Tibial artery (tissue), 4 donors: Measurements from ENCODE around the gene WNT11.

Source experiments
- DNase-seq, 2 donors: peaks; one replicate each; pipeline ENCODE4 v3.0.0-alpha.2; 2019
- H3K27ac ChIP-seq, 2 donors: fragments of 200-600 bp; sonication (generic) in 1 of 2; 1 replicate in 1 of 2; 2 replicates in 1 of 2; pipeline ENCODE4 v1.5.1; 2018 to 2019; ENCODE audit warnings: mild to moderate bottlenecking in 1 of 2
- H3K27me3 ChIP-seq, 2 donors: fragments of 200-600 bp; sonication (generic) in 1 of 2; one replicate each; pipeline versions ENCODE4 v1.5.1 to v1.6.0; 2016 to 2019
- H3K36me3 ChIP-seq, 3 donors: fragments of 200-600 bp; sonication (generic) in 2 of 3; one replicate each; pipeline ENCODE4 v1.5.1; 2016 to 2019; ENCODE audit warnings: mild to moderate bottlenecking in 2 of 3
- H3K4me1 ChIP-seq, 4 donors: fragments of 200-600 bp; sonication (generic) in 2 of 4; 1 replicate in 3 of 4; 2 replicates in 1 of 4; pipeline ENCODE4 v1.5.1; 2016 to 2019
- H3K4me3 ChIP-seq, 2 donors: fragments of 200-600 bp; sonication (generic) in 1 of 2; 1 replicate in 1 of 2; 2 replicates in 1 of 2; pipeline ENCODE4 v1.5.1; 2018 to 2019; ENCODE audit warnings: mild to moderate bottlenecking in 2 of 2
- H3K9me3 ChIP-seq, 3 donors: fragments of 200-600 bp; sonication (generic) in 1 of 3; one replicate each; pipeline ENCODE4 v1.5.1; 2016 to 2019
- CTCF ChIP-seq, 2 experiments: fragments of 200-600 bp in 1 of 2; fragments of 450-650 bp in 1 of 2; IDR thresholded peaks; one replicate each; pipeline ENCODE4 v1.5.1; 2017 to 2019; ENCODE audit warnings: antibody characterized with exemption in 2 of 2, mild to moderate bottlenecking in 1 of 2, moderate library complexity in 1 of 2
- intact Hi-C: fragments of 100-400 bp; cut with DNase I; formaldehyde crosslinking; loops from one replicate; pipeline ENCODE4 v1.15.0; 2023; ENCODE audit warnings: low total_unique reads

Gene WNT11

GRCh38 chr11:76148941-76149613 is 57.2 kb downstream of the WNT11 start:
- no peak overlapping the region for H3K27ac ChIP-seq
- intact Hi-C loops = no loop called here
- no peak for TF ChIP-seq CTCF (IDR thresholded peaks at IDR 0.05)
- no peak for DNase-seq
- H3K36me3 ChIP-seq = no peaks in the 10 kb centered on the region
- peaks cover 0 to 14% (median 4%) of the 10 kb centered on the region in 4 donors for H3K4me1 ChIP-seq
- H3K4me3 ChIP-seq = no peak overlapping the region
- H3K9me3 ChIP-seq = no peaks in the 10 kb centered on the region
- no peaks in the 10 kb centered on the region for H3K27me3 ChIP-seq

- Histone ChIP-seq H3K4me3 (no peak overlapping the region), H3K27ac (no peak overlapping the region), H3K9me3 (no peaks in the 10 kb centered on the region), H3K27me3 (no peaks in the 10 kb centered on the region), H3K36me3 (peaks cover 0 to 2% (median 2%) of the 10 kb centered on the region in 3 donors), H3K4me1 (peaks cover 0 to 16% (median 4%) of the 10 kb centered on the region in 4 donors)
- TF ChIP-seq CTCF (IDR thresholded peaks at IDR 0.05) = no peak
- DNase-seq = peak in 1 of 2 donors; percentile 13
- intact Hi-C loops = no loop called here
These were observed 58.1 kb downstream of the WNT11 start for GRCh38 chr11:76148231-76148630.

- Histone ChIP-seq H3K36me3 (peaks cover 0 to 12% (median 11%) of the 10 kb centered on the region in 3 donors), H3K27ac (no peak overlapping the region), H3K9me3 (no peaks in the 10 kb centered on the region), H3K4me3 (no peak overlapping the region), H3K27me3 (no peaks in the 10 kb centered on the region), H3K4me1 (peaks cover 0 to 11% (median 1%) of the 10 kb centered on the region in 4 donors)
- intact Hi-C loops = no loop called here
- TF ChIP-seq CTCF (IDR thresholded peaks at IDR 0.05) = no peak
- no peak for DNase-seq
These were observed 59.1 kb downstream of the WNT11 start for GRCh38 chr11:76147106-76147740.

- intact Hi-C loops = no loop called here
- H3K27ac ChIP-seq = no peak overlapping the region
- H3K27me3 ChIP-seq = no peaks in the 10 kb centered on the region
- H3K4me3 ChIP-seq = no peak overlapping the region
- no peak for DNase-seq
- no peaks in the 10 kb centered on the region for H3K9me3 ChIP-seq
- H3K4me1 ChIP-seq = peaks cover 0 to 27% (median 8%) of the 10 kb centered on the region in 4 donors
- TF ChIP-seq CTCF (IDR thresholded peaks at IDR 0.05) = no peak
- H3K36me3 ChIP-seq = peaks cover 0 to 25% (median 25%) of the 10 kb centered on the region in 3 donors
These were observed 63.0 kb downstream of the WNT11 start for GRCh38 chr11:76143274-76143673.

- DNase-seq = no peak
- no peaks in the 10 kb centered on the region for H3K9me3 ChIP-seq
- peaks cover 0 to 25% (median 25%) of the 10 kb centered on the region in 3 donors for H3K36me3 ChIP-seq
- no peak overlapping the region for H3K4me3 ChIP-seq
- H3K4me1 ChIP-seq = peaks cover 0 to 27% (median 8%) of the 10 kb centered on the region in 4 donors
- no peak for TF ChIP-seq CTCF (IDR thresholded peaks at IDR 0.05)
- no peaks in the 10 kb centered on the region for H3K27me3 ChIP-seq
- intact Hi-C loops = no loop called here
- H3K27ac ChIP-seq = no peak overlapping the region
These were observed 64.3 kb downstream of the WNT11 start for GRCh38 chr11:76141901-76142588.
